ENCODE measurements around the gene BPI.
"Not testable (repeated sequence)": the region's sequence is repeated elsewhere in the genome, so short reads cannot be mapped to it uniquely, and the experiment has no call there.

Gene BPI

GRCh38 chr20:38304845-38305447 is 990 bp downstream of the BPI start:
- DNase-seq (ENCODE audit: low read depth): no peak

- no peak for DNase-seq (ENCODE audit: low read depth)
Observed at GRCh38 chr20:38305541-38305940, 1.6 kb downstream of the BPI start.

- no peak for DNase-seq (ENCODE audit: low read depth)
Observed at GRCh38 chr20:38306379-38306778, 2.4 kb downstream of the BPI start.

GRCh38 chr20:38307371-38308046 is 3.6 kb downstream of the BPI start:
- DNase-seq (ENCODE audit: low read depth): peak; percentile 66

- no peak for DNase-seq (ENCODE audit: low read depth)
Observed at GRCh38 chr20:38308047-38308438, 4.1 kb downstream of the BPI start.

GRCh38 chr20:38308447-38308846 is 4.5 kb downstream of the BPI start:
- no peak for DNase-seq (ENCODE audit: low read depth)

- no peak for DNase-seq (ENCODE audit: low read depth)
Observed at GRCh38 chr20:38311091-38311490, 7.1 kb downstream of the BPI start.

GRCh38 chr20:38311491-38311890 is 7.5 kb downstream of the BPI start:
- no peak for DNase-seq (ENCODE audit: low read depth)

GRCh38 chr20:38313676-38314075 is 9.7 kb downstream of the BPI start:
- no peak for DNase-seq (ENCODE audit: low read depth)

- not testable (repeated sequence) for DNase-seq (ENCODE audit: low read depth)
Observed at GRCh38 chr20:38314350-38314749, 10.4 kb downstream of the BPI start.

GRCh38 chr20:38315290-38315966 is 11.5 kb downstream of the BPI start:
- DNase-seq (ENCODE audit: low read depth): no peak

- no peak for DNase-seq (ENCODE audit: low read depth)
Observed at GRCh38 chr20:38316341-38316740, 12.4 kb downstream of the BPI start.

GRCh38 chr20:38317422-38317821 is 13.5 kb downstream of the BPI start:
- no peak for DNase-seq (ENCODE audit: low read depth)

- no peak for DNase-seq (ENCODE audit: low read depth)
Observed at GRCh38 chr20:38320221-38320620, 16.3 kb downstream of the BPI start.

GRCh38 chr20:38321959-38322598 is 18.1 kb downstream of the BPI start:
- peak; percentile 32 for DNase-seq (ENCODE audit: low read depth)

- no peak for DNase-seq (ENCODE audit: low read depth)
Observed at GRCh38 chr20:38324159-38324558, 20.2 kb downstream of the BPI start.

GRCh38 chr20:38325167-38325566 is 21.2 kb downstream of the BPI start:
- DNase-seq (ENCODE audit: low read depth): no peak

- DNase-seq (ENCODE audit: low read depth): no peak
Observed at GRCh38 chr20:38325905-38326304, 21.9 kb downstream of the BPI start.

- no peak for DNase-seq (ENCODE audit: low read depth)
Observed at GRCh38 chr20:38326309-38326708, 22.4 kb downstream of the BPI start.

GRCh38 chr20:38330638-38331037 is 26.7 kb downstream of the BPI start:
- no peak for DNase-seq (ENCODE audit: low read depth)

- DNase-seq (ENCODE audit: low read depth): no peak
Observed at GRCh38 chr20:38331245-38331644, 27.3 kb downstream of the BPI start.

- DNase-seq (ENCODE audit: low read depth): no peak
Observed at GRCh38 chr20:38331814-38332213, 27.9 kb downstream of the BPI start.

- no peak for DNase-seq (ENCODE audit: low read depth)
Observed at GRCh38 chr20:38334016-38334415, 30.1 kb downstream of the BPI start.

Measured in non-pigmented ciliary epithelial cell (primary cell).